ENCODE measurements around the gene RAI14.

The RAI14 gene

DNA sequence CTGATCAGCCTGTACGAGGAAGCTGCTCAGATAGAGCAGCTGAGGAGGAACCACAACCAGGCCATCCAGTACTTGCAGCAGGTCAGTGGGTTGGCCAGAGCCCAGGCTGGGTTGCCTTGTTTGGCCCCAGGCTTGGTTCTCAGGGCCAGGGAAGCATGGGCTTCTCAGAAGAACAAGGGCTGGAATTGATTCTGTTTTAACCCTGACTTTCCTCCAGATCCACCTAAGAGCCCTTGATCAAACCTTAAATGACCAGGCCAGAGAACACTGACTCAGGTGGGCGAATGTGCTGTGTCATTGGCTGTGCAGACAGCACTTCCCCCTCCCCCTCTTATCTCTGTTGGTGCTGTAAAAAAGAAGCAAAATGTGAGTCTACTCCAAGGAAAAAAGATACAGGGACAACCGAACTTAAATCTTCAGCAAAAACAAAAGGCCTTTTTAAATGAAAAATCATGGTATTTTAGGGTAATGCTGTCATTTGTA lies 210.9 kb downstream of the RAI14 start:
- DNase-seq: no peak

DNA sequence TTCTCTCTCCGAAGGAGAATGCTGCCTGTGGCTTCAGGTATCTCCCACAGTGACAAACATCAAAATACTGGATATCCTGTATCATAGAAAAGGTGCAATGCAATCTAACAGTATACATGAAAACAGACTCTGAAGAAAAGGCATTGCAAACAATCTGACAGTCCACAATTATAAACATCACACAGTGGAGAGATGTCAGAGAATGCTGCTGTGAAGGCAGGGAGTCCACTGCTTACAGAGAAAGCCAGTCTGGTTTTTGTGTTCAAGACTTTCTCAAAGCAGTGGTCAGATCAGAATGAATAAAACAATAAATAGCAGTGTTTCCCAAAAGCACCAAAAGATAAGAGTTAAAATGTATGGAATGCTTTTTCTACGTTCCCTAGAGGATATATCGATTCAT lies 211.5 kb downstream of the RAI14 start:
- DNase-seq: no peak

DNA sequence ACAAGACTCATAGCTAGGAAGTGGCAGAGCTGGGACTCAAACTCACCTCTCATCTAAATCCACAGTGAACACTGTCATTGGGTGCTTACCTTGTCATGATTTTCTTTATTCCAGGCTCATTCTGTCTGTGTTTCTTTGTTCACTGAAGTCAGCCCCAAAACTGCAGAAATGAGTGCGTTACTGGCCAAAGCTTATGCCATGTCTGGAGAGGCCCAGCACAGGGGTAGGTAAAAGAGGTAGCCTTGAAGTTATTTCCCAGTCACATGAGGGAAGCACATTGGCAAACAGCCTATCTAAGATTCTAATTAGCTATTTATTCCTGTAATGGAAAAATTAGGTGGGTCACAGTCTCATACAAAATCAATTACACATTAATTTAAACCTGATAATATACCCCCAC lies 212.7 kb downstream of the RAI14 start:
- no peak for DNase-seq

DNA sequence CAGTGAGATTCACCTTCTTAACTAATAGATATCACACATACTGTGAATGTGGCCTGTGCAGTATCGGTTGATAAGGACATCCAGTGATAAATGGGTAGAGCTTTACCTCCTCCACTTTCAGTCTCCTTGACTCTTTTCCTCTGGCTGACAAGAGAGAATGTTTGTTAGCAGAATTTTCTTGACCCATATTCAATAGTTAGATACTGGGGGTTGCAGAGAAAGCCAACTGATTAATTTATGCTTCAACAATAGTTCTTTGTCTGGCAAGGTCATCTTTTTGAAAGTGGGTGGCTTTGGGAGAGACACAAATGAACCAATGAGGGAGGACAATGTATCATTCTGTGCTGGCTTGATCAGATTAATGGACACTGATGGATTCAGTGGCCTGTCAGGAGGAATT lies 213.1 kb downstream of the RAI14 start:
- DNase-seq: no peak

DNA sequence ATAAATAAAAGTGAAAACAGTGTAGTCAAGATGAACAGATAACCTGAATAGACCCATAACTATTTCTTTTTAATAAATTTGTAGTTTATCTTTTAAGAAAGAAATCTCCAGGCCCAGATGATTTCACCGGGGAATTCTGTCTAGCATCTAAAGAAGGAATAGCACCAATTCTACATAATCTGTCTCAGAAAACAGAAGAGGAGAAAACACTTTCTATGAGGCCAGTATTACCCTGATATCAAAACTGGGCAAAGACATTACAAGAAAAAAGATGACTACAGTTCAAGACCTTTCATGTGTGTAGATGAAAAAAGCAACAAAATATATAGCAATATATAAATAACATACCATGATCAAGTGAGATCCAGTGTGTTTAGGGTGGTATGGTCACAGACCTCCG lies 214.3 kb downstream of the RAI14 start:
- no peak for DNase-seq

DNA sequence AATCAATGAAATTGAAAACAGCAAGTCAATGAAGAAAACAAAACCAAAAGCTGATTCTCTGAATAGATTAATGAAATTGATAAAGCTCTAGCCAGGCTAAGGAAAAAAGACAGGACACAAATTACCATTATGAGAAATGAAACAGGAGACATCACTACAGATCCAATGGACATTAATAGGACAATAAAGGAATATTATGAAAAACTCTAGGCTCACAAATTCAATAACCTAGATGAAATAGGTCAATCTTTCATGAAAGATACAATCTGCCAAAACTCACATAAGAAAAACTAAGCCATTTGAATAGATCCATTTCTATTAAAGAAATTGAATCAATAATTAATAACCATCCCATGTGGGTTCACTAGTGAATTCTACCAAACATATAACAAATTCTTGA lies 220.1 kb downstream of the RAI14 start:
- DNase-seq: no peak

DNA sequence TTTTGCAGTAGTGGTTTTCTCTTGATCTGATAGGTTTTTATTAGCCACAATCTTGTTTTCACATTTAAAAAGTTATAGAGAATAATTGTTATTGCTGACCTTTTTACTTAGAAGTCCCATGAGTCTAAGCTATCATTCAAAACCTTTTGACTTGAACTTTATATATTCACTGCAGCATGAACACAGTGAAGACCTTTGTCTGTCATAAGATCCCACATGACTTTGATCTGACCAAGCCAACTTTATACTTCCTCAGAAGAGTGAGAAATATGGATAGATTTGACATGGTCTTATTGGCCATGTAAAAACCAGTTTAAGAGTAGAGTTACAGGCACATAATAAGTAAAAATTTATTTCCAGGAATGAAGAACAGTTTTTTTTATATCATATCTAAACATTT lies 225.1 kb downstream of the RAI14 start:
- DNase-seq: no peak
